Ovary (tissue), 9 donors: Measurements from ENCODE around the gene LDLRAD4. TPM values are rescaled to one million over a fixed set of nuclear protein-coding genes. Genes with fewer than 3 reads are reported as not detected.

Experiments used
- DNase-seq, 5 donors: peaks; one replicate each; pipeline ENCODE4 v3.0.0-alpha.2; 2019 to 2020
- H3K27ac ChIP-seq, 2 donors: fragments of 200-600 bp; one replicate each; pipeline versions ENCODE4 v1.5.1 to v1.8.0; 2019 to 2022
- H3K27me3 ChIP-seq: fragments of 200-600 bp; one replicate; pipeline ENCODE4 v1.8.0; 2022
- H3K36me3 ChIP-seq: fragments of 200-600 bp; sonication (generic); one replicate; pipeline ENCODE4 v1.5.1; 2019
- H3K4me1 ChIP-seq: one replicate; pipeline ENCODE4 v1.8.1; 2013; ENCODE audit warnings: mild to moderate bottlenecking, moderate library complexity; ENCODE audit not compliant: insufficient read depth
- H3K4me3 ChIP-seq: fragments of 200-600 bp; sonication (generic); one replicate; pipeline ENCODE4 v1.5.1; 2017
- H3K9me3 ChIP-seq, 2 donors: fragments of 200-600 bp in 1 of 2; sonication (generic) in 1 of 2; one replicate each; pipeline versions ENCODE4 v1.5.1 to v1.8.1; 2013 to 2019; ENCODE audit warnings: mild to moderate bottlenecking in 1 of 2, moderate library complexity in 1 of 2
- EP300 ChIP-seq: sonication (generic); formaldehyde crosslinking; IDR thresholded peaks from one replicate; pipeline ENCODE4 v1.6.1; 2017; ENCODE audit warnings: antibody characterized with exemption
- POLR2A ChIP-seq: fragments of 450-650 bp; IDR thresholded peaks from one replicate; pipeline ENCODE4 v1.6.1; 2017; ENCODE audit warnings: antibody characterized with exemption, mild to moderate bottlenecking, moderate library complexity
- WGBS, 3 donors: extraction: QIAGEN DNeasy Blood & Tissue Kit in 1 of 3; methylation state at CpG; one replicate each; pipeline versions ENCODE4 v1.1.5 to v1.1.7; 2013 to 2017; 5-methylcytosine and 5-hydroxymethylcytosine counted together
- intact Hi-C, 4 donors: fragments of 100-400 bp; cut with DNase I; formaldehyde crosslinking; loops; one replicate each; pipeline versions ENCODE4 v1.11.0 to v1.15.1; 2022 to 2023
- polyA plus RNA-seq, 2 donors: library from polyadenylated mRNA; stranded (reverse); fragments of 200-250 nt in 1 of 2; fragments of 350-450 nt in 1 of 2; fragmentation: Illumina TruSeq in 1 of 2; extraction: RNeasy Lipid Tissue Mini Kit (QIAGEN cat#74804) in 1 of 2; gene quantifications; one replicate each; pipeline ENCODE4 v1.2.3, GENCODE V29; 2013 to 2014
- total RNA-seq, 7 donors: library from RNA; depleted of rRNA in 2 of 7; stranded (reverse); fragments of >200 nt in 2 of 7; fragmentation: NEBNext Ultra II Directional in 3 of 7; extraction: Animal tissue kit (Norgen Biotek cat#: 25700) in 3 of 7; gene quantifications; one replicate each; pipeline versions ENCODE4 v1.1.0 to v1.2.4, GENCODE V29; 2016 to 2023
- TF ChIP-seq, protein P1 (sequence below), 3 donors: fragments of 450-650 bp in 2 of 3; fragments of 200-600 bp in 1 of 3; IDR thresholded peaks; one replicate each; pipeline versions ENCODE4 v1.5.1 to v1.8.0; 2016 to 2022; ENCODE audit warnings: antibody characterized with exemption in 3 of 3, mild to moderate bottlenecking in 1 of 3
- donor health status: DM: no; HTN: no; CAD: no; lungs with moderate emphysema.
- donor health status: DM: no; HTN: no; CAD: no.
- donor health status: Bipolar disorder and iron deficiency.
- donor health status: DM: yes; HTN: yes; CAD: no.
- donor health status: DM: no; HTN: no; CAD: no.
- donor health status: DM: yes; HTN: yes; CAD: no.

Gene LDLRAD4
- total and polyA plus RNA-seq, 9 donors, result 2.3 to 31.6 (median 8.3) TPM

- DNase-seq, result no peak
- Histone ChIP-seq H3K4me3 (no peak overlapping the region), H3K9me3 (no peaks in the 10 kb centered on the region), H3K27ac (no peak overlapping the region), H3K4me1 (no peaks in the 10 kb centered on the region), H3K27me3 (no peaks in the 10 kb centered on the region), H3K36me3 (no peaks in the 10 kb centered on the region)
- intact Hi-C loops, result no loop called here
- TF ChIP-seq, protein P1, sequence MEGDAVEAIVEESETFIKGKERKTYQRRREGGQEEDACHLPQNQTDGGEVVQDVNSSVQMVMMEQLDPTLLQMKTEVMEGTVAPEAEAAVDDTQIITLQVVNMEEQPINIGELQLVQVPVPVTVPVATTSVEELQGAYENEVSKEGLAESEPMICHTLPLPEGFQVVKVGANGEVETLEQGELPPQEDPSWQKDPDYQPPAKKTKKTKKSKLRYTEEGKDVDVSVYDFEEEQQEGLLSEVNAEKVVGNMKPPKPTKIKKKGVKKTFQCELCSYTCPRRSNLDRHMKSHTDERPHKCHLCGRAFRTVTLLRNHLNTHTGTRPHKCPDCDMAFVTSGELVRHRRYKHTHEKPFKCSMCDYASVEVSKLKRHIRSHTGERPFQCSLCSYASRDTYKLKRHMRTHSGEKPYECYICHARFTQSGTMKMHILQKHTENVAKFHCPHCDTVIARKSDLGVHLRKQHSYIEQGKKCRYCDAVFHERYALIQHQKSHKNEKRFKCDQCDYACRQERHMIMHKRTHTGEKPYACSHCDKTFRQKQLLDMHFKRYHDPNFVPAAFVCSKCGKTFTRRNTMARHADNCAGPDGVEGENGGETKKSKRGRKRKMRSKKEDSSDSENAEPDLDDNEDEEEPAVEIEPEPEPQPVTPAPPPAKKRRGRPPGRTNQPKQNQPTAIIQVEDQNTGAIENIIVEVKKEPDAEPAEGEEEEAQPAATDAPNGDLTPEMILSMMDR (IDR thresholded peaks at IDR 0.05), result no peak
- TF ChIP-seq EP300 (no peak), POLR2A (no peak)
- 52 to 56% (median 54%) methylated on average over 4 of the region's 4 CpGs for WGBS, 3 donors
Observed at GRCh38 chr18:13414521-13414920, 196.0 kb downstream of the LDLRAD4 start.

DNA sequence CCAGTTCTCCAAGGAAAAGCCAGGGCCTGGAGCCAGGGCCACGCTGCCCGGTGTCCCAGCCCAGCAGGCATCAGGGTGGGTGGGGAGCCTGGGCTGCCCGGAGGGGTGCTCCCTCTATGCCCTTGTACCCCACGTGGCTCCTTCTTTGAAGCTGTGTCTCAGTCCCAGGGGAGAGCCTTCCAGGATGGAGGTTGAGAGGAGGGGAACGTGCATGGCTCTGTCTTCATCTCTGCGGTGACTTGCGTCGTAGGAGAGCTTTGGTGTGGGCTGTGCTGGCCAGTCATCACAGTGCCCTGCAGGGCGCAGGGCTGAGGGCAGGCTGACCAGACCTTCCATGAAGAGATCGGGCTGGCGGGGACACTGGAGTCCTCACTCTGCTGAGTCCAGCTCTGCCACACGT, 197.2 kb downstream of the LDLRAD4 start:
- intact Hi-C loops, result no loop called here
- Histone ChIP-seq H3K4me1 (no peaks in the 10 kb centered on the region), H3K27ac (no peak overlapping the region), H3K9me3 (no peaks in the 10 kb centered on the region), H3K36me3 (no peaks in the 10 kb centered on the region), H3K27me3 (no peaks in the 10 kb centered on the region), H3K4me3 (no peak overlapping the region)
- no peak for DNase-seq
- 87 to 94% (median 92%) methylated on average over 12 of the region's 12 CpGs for WGBS, 3 donors
- TF ChIP-seq POLR2A (no peak), EP300 (no peak)
- TF ChIP-seq, protein P1 (IDR thresholded peaks at IDR 0.05), result no peak

GRCh38 chr18:13416208-13416607, 197.6 kb downstream of the LDLRAD4 start:
- TF ChIP-seq, protein P1 (IDR thresholded peaks at IDR 0.05), result no peak
- TF ChIP-seq POLR2A (no peak), EP300 (no peak)
- Histone ChIP-seq H3K9me3 (no peaks in the 10 kb centered on the region), H3K27ac (no peak overlapping the region), H3K4me3 (no peak overlapping the region), H3K27me3 (no peaks in the 10 kb centered on the region), H3K4me1 (no peaks in the 10 kb centered on the region), H3K36me3 (no peaks in the 10 kb centered on the region)
- DNase-seq, result no peak
- 79 to 83% (median 81%) methylated on average over 7 of the region's 7 CpGs for WGBS, 3 donors
- intact Hi-C loops, result no loop called here

DNA sequence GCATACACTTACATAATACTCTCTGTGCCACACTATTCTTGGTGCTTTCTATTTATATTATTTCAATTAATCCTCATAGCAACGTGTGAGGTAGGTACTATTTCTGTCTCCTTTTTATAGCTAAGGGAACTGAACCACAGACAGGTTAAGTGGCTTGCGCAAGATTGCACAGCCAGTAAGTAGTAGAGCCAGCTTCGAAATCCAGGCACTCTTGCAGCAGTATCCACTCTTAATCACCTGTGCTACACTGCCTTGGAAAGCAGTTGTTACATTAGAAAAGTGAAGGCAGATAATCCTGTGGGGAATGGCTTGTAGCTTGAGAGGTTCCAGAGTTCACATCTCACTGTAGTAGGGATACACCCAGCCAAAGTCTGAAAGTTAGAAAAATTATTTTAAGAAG, 198.3 kb downstream of the LDLRAD4 start:
- TF ChIP-seq EP300, result no peak
- TF ChIP-seq, protein P1 (IDR thresholded peaks at IDR 0.05), result no peak
- TF ChIP-seq POLR2A, result no peak
- Histone ChIP-seq H3K9me3 (no peaks in the 10 kb centered on the region), H3K27me3 (no peaks in the 10 kb centered on the region), H3K4me1 (no peaks in the 10 kb centered on the region), H3K27ac (no peak overlapping the region), H3K4me3 (no peak overlapping the region), H3K36me3 (no peaks in the 10 kb centered on the region)
- WGBS, 3 donors, result 78 to 85% (median 82%) methylated on average over 3 of the region's 3 CpGs
- no peak for DNase-seq
- intact Hi-C loops, result no loop called here
